Panc1 (cell line): Measurements from ENCODE around the gene FKBP10. TPM values are rescaled to one million over a fixed set of nuclear protein-coding genes. Genes with fewer than 3 reads are reported as not detected.

ENCODE experiments used
- ATAC-seq: fragments of 200-7000 bp; cut with Tn5 transposase; 2 replicates; pipeline ENCODE4 v1.9.1; 2020; ENCODE audit warnings: mild to moderate bottlenecking, moderate library complexity
- BruUV-seq: library from RNA; stranded (reverse); fragments of 400-500 nt; replicated peaks from 2 replicates; lab custom pipeline; 2021; lab: Mats Ljungman, UMichigan
- CTCF ChIA-PET: fragments of 300-600 bp; sonication (Branson Sonifier 250); formaldehyde crosslinking; loops from one replicate; lab custom pipeline; 2022; ENCODE audit warnings: antibody characterized with exemption; lab: Charles Lee
- POLR2A ChIA-PET: fragments of 300-600 bp; sonication (Branson Sonifier 250); formaldehyde crosslinking; loops from one replicate; lab custom pipeline; 2022; ENCODE audit warnings: antibody characterized with exemption; lab: Charles Lee
- DNase-seq: peaks from one replicate; pipeline ENCODE4 v3.0.0-alpha.2; 2010; ENCODE audit warnings: low read depth, low spot score
- H3K27ac ChIP-seq: 2 replicates; pipeline ENCODE4 v1.5.1; 2011; ENCODE audit warnings: mild to moderate bottlenecking, low read length, inconsistent platforms
- H3K27me3 ChIP-seq: fragments of 200-500 bp; sonication (Bioruptor generic); 2 replicates; pipeline ENCODE4 v1.6.0; 2014; ENCODE audit warnings: low read length, inconsistent platforms; ENCODE audit not compliant: control insufficient read depth, insufficient read depth
- H3K36me3 ChIP-seq: fragments of 200-500 bp; sonication (Bioruptor generic); 2 replicates; pipeline ENCODE4 v1.5.1; 2014; ENCODE audit warnings: inconsistent platforms, mild to moderate bottlenecking, low read length, moderate library complexity; ENCODE audit not compliant: control insufficient read depth, insufficient read depth
- H3K4me1 ChIP-seq: 2 replicates; pipeline ENCODE4 v1.5.1; 2011; ENCODE audit warnings: inconsistent platforms, mild to moderate bottlenecking, low read length, moderate library complexity; ENCODE audit not compliant: control insufficient read depth, insufficient read depth
- H3K4me3 ChIP-seq, 2 experiments: 2 replicates each; pipeline ENCODE4 v1.5.1; 2011 to 2012; ENCODE audit warnings: low read depth in 2 of 2, low read length in 2 of 2, mild to moderate bottlenecking in 2 of 2, inconsistent platforms in 1 of 2, moderate library complexity in 1 of 2
- H3K9me3 ChIP-seq: fragments of 200-500 bp; sonication (Bioruptor generic); 2 replicates; pipeline ENCODE4 v1.5.1; 2014; ENCODE audit warnings: low read depth, mild to moderate bottlenecking, inconsistent platforms, low read length, moderate library complexity; ENCODE audit not compliant: control insufficient read depth, insufficient read depth
- CTCF ChIP-seq: fragments of 450-650 bp; IDR thresholded peaks from 2 replicates; pipeline ENCODE4 v1.5.1; 2017; ENCODE audit warnings: mild to moderate bottlenecking
- POLR2AphosphoS5 ChIP-seq: IDR thresholded peaks from 2 replicates; pipeline ENCODE4 v1.6.1; 2012; ENCODE audit warnings: mild to moderate bottlenecking, low read depth, low read length, moderate library complexity
- REST ChIP-seq, 2 experiments: IDR thresholded peaks; 2 replicates each; pipeline ENCODE4 v1.6.1; 2011 to 2012; ENCODE audit warnings: low read depth in 2 of 2, control low read depth in 1 of 2, low read length in 1 of 2, mild to moderate bottlenecking in 1 of 2, moderate library complexity in 1 of 2; ENCODE audit not compliant: insufficient read depth in 1 of 2
- SIN3A ChIP-seq: IDR thresholded peaks from 2 replicates; pipeline ENCODE4 v1.6.1; 2012; ENCODE audit warnings: low read depth, mild to moderate bottlenecking, low read length, moderate library complexity, borderline replicate concordance; ENCODE audit not compliant: insufficient read depth
- TCF7L2 ChIP-seq: IDR thresholded peaks from 2 replicates; pipeline ENCODE4 v1.6.1; 2011; ENCODE audit warnings: mild to moderate bottlenecking, low read depth, low read length, inconsistent platforms
- in situ Hi-C: cut with HindIII; loops from 2 replicates; pipeline ENCODE4 v1.10.0; 2016; ENCODE audit warnings: low sequenced_read_pairs, low pct_unique_long_range_greater_than_20kb
- intact Hi-C: fragments of 100-400 bp; cut with micrococcal nuclease; formaldehyde crosslinking; loops from one replicate; pipeline ENCODE4 v1.10.0; 2022; ENCODE audit not compliant: unreplicated experiment
- total RNA-seq: library from RNA; stranded (reverse); gene quantifications from one replicate; pipeline ENCODE4 v1.2.1, GENCODE V29; 2021; ENCODE audit not compliant: unreplicated experiment

Gene FKBP10
- total RNA-seq, 1 experiment from 2014 or later = 190 TPM

- intact Hi-C loops (no loop called here), in situ Hi-C loops (no loop called here)
- H3K9me3 ChIP-seq = no peaks in the 10 kb centered on the region
- no peaks in the 10 kb centered on the region; the same call in 1 of the 2 replicates for H3K36me3 ChIP-seq
- DNase-seq = no peak
- no peak overlapping the region for H3K4me3 ChIP-seq
- no peaks in the 10 kb centered on the region for H3K27me3 ChIP-seq
- peaks cover 5% of the 10 kb centered on the region; the same call in 1 of the 2 replicates for H3K4me1 ChIP-seq
- ATAC-seq = no peak
- POLR2A ChIA-PET = no interaction called here
- TF ChIP-seq REST (IDR thresholded peaks at IDR 0.05; ENCODE audit: insufficient read depth in 1 of 2, low read depth in 2 of 2, low read length in 1 of 2) (no peak), POLR2AphosphoS5 (no peak), SIN3A (no peak), TCF7L2 (no peak), CTCF (no peak)
- CTCF ChIA-PET = no interaction called here
- no TSS peak for BruUV-seq
- H3K27ac ChIP-seq = no peak overlapping the region
Observed at GRCh38 chr17:41860254-41860931, 47.6 kb downstream of the FKBP10 start.

- no peak for DNase-seq
- in situ Hi-C loops (no loop called here), intact Hi-C loops (no loop called here)
- POLR2A ChIA-PET = no interaction called here
- no TSS peak for BruUV-seq
- no peak for ATAC-seq
- H3K27me3 ChIP-seq = no peaks in the 10 kb centered on the region
- no peak for TF ChIP-seq POLR2AphosphoS5
- no peak for TF ChIP-seq REST (IDR thresholded peaks at IDR 0.05; ENCODE audit: insufficient read depth in 1 of 2, low read depth in 2 of 2, low read length in 1 of 2)
- no peak for TF ChIP-seq SIN3A
- TF ChIP-seq TCF7L2 = no peak
- TF ChIP-seq CTCF = no peak
- peaks cover 5% of the 10 kb centered on the region; the same call in 1 of the 2 replicates for H3K4me1 ChIP-seq
- peak overlapping the region; percentile 69 to 85 for H3K4me3 ChIP-seq
- CTCF ChIA-PET = interaction anchor here (0.7 kb wide), 2 partner anchors 51 to 87 kb away, joined by 3 to 5 read pairs; no protein-coding TSS in a partner anchor
- H3K9me3 ChIP-seq = no peaks in the 10 kb centered on the region
- no peak overlapping the region for H3K27ac ChIP-seq
- no peaks in the 10 kb centered on the region; the same call in 1 of the 2 replicates for H3K36me3 ChIP-seq
Observed at GRCh38 chr17:41863074-41863848, 50.5 kb downstream of the FKBP10 start.
